ENCODE measurements around the gene HS3ST4. TPM values are rescaled to one million over a fixed set of nuclear protein-coding genes. Genes with fewer than 3 reads are reported as not detected.

Gene HS3ST4
- polyA plus RNA-seq, 1 donor (not counting 4 experiments of a cell fraction or from before 2014, with no cell fraction given): not detected

- no peak for FAIRE-seq
- H3K27me3 ChIP-seq (ENCODE audit: control insufficient read depth, extremely low read depth, insufficient read depth, low read length): no peaks in the 10 kb centered on the region
Measured at GRCh38 chr16:25925421-25925820, 233.7 kb downstream of the HS3ST4 start.

GRCh38 chr16:25931473-25932035, 239.8 kb downstream of the HS3ST4 start:
- H3K27me3 ChIP-seq (ENCODE audit: control insufficient read depth, extremely low read depth, insufficient read depth, low read length): no peaks in the 10 kb centered on the region
- dilution Hi-C loops (cut with MboI; ENCODE audit: extremely low pct_ligation_motif_present, low sequenced_read_pairs): no loop called here
- no peaks in the 10 kb centered on the region for H3K9me1 ChIP-seq (ENCODE audit: control insufficient read depth, extremely low read depth, insufficient read depth, low read length)
- H3K4me3 ChIP-seq (ENCODE audit: control insufficient read depth in 2 of 3, extremely low read depth in 1 of 3, insufficient read depth in 2 of 3, low read depth in 1 of 3, low read length in 3 of 3): no peak overlapping the region
- DNase-seq (ENCODE audit: low read depth, low spot score) (no peak), FAIRE-seq (no peak)
- H2AFZ ChIP-seq (ENCODE audit: control insufficient read depth, low read length): no peak overlapping the region
- no peaks in the 10 kb centered on the region for H3K4me1 ChIP-seq (ENCODE audit: control insufficient read depth, extremely low read depth, insufficient read depth, low read length)
- TF ChIP-seq CTCF (optimal IDR thresholded peaks at IDR 0.05 in 1 of 3, IDR thresholded peaks at IDR 0.05 in 1 of 3, conservative IDR thresholded peaks at IDR 0.05 in 1 of 3; ENCODE audit: extremely low read depth in 1 of 3, insufficient read depth in 2 of 3, low read length in 3 of 3) (no peak), EZH2 (IDR thresholded peaks at IDR 0.05; ENCODE audit: low read length) (no peak)
- no peaks in the 10 kb centered on the region for H3K36me3 ChIP-seq (ENCODE audit: control insufficient read depth in 2 of 2, extremely low read depth in 1 of 2, insufficient read depth in 2 of 2, low read length in 2 of 2)
- H3K9ac ChIP-seq (ENCODE audit: control insufficient read depth, extremely low read depth, insufficient read depth, low read length): no peak overlapping the region
- no peak overlapping the region for H3K27ac ChIP-seq (ENCODE audit: control insufficient read depth, insufficient read depth, low read length)
- no peak overlapping the region for H3K4me2 ChIP-seq (ENCODE audit: control insufficient read depth, extremely low read depth, insufficient read depth, low read depth, low read length)
- no peaks in the 10 kb centered on the region for H3K9me3 ChIP-seq (ENCODE audit: control insufficient read depth, low read depth, low read length)
- no peaks in the 10 kb centered on the region for H3K79me2 ChIP-seq (ENCODE audit: control insufficient read depth, insufficient read depth, low read length)
- no peaks in the 10 kb centered on the region for H4K20me1 ChIP-seq (ENCODE audit: control insufficient read depth, extremely low read depth, insufficient read depth, low read length)

More at GRCh38 chr16:25925421-25925820, 233.7 kb downstream of the HS3ST4 start:
- Histone ChIP-seq H4K20me1 (ENCODE audit: control insufficient read depth, extremely low read depth, insufficient read depth, low read length) (no peaks in the 10 kb centered on the region), H3K4me1 (ENCODE audit: control insufficient read depth, extremely low read depth, insufficient read depth, low read length) (no peaks in the 10 kb centered on the region), H3K36me3 (ENCODE audit: control insufficient read depth in 2 of 2, extremely low read depth in 1 of 2, insufficient read depth in 2 of 2, low read length in 2 of 2) (no peaks in the 10 kb centered on the region), H3K9me1 (ENCODE audit: control insufficient read depth, extremely low read depth, insufficient read depth, low read length) (no peaks in the 10 kb centered on the region), H3K79me2 (ENCODE audit: control insufficient read depth, insufficient read depth, low read length) (no peaks in the 10 kb centered on the region), H3K27ac (ENCODE audit: control insufficient read depth, insufficient read depth, low read length) (no peak overlapping the region), H3K9ac (ENCODE audit: control insufficient read depth, extremely low read depth, insufficient read depth, low read length) (no peak overlapping the region), H3K4me3 (ENCODE audit: control insufficient read depth in 2 of 3, extremely low read depth in 1 of 3, insufficient read depth in 2 of 3, low read depth in 1 of 3, low read length in 3 of 3) (no peak overlapping the region), H3K4me2 (ENCODE audit: control insufficient read depth, extremely low read depth, insufficient read depth, low read depth, low read length) (no peak overlapping the region), H2AFZ (ENCODE audit: control insufficient read depth, low read length) (no peak overlapping the region), H3K9me3 (ENCODE audit: control insufficient read depth, low read depth, low read length) (no peaks in the 10 kb centered on the region)
- no peak for DNase-seq (ENCODE audit: low read depth, low spot score)
- TF ChIP-seq CTCF (optimal IDR thresholded peaks at IDR 0.05 in 1 of 3, IDR thresholded peaks at IDR 0.05 in 1 of 3, conservative IDR thresholded peaks at IDR 0.05 in 1 of 3; ENCODE audit: extremely low read depth in 1 of 3, insufficient read depth in 2 of 3, low read length in 3 of 3) (no peak), EZH2 (IDR thresholded peaks at IDR 0.05; ENCODE audit: low read length) (no peak)
- dilution Hi-C loops (cut with MboI; ENCODE audit: extremely low pct_ligation_motif_present, low sequenced_read_pairs): no loop called here
